Retinal pigment epithelial cell (primary cell): ENCODE data around the gene SAFB.

Experiments
- DNase-seq: peaks from one replicate; pipeline ENCODE4 v3.0.0-alpha.2; 2010; ENCODE audit warnings: low read depth
- H3K4me3 ChIP-seq: 2 replicates; pipeline ENCODE4 v1.5.1; 2011; ENCODE audit warnings: mild to moderate bottlenecking, low read length, control low read depth, moderate library complexity
- TF ChIP-seq, protein P1 (sequence below): conservative IDR thresholded peaks from 2 replicates; pipeline ENCODE4 v1.5.1; 2011; ENCODE audit warnings: low read depth, low read length, control low read depth, inconsistent platforms

The SAFB gene

DNA sequence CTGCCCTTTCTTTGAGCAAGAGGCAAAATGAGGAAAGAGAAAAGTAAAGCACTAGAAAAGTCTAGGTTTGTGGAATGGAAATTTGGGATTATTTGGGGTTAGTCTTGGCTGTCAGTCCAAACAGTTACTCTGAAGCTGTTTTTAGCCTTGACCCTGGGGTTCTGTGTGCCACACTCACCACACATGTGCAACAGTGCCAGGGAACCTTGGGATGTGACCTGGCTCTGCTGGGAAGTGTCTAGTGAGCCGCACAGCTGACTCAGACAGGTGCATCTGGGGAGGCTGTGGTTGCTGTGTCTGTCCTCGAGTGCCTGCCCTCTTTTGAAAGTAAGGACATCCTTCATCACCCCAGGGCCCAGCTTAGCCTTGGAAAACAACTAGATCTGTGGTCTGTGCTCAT, 41.6 kb downstream of the SAFB start:
- TF ChIP-seq, protein P1, sequence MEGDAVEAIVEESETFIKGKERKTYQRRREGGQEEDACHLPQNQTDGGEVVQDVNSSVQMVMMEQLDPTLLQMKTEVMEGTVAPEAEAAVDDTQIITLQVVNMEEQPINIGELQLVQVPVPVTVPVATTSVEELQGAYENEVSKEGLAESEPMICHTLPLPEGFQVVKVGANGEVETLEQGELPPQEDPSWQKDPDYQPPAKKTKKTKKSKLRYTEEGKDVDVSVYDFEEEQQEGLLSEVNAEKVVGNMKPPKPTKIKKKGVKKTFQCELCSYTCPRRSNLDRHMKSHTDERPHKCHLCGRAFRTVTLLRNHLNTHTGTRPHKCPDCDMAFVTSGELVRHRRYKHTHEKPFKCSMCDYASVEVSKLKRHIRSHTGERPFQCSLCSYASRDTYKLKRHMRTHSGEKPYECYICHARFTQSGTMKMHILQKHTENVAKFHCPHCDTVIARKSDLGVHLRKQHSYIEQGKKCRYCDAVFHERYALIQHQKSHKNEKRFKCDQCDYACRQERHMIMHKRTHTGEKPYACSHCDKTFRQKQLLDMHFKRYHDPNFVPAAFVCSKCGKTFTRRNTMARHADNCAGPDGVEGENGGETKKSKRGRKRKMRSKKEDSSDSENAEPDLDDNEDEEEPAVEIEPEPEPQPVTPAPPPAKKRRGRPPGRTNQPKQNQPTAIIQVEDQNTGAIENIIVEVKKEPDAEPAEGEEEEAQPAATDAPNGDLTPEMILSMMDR = no peak
- DNase-seq = no peak
- no peak overlapping the region for H3K4me3 ChIP-seq

DNA sequence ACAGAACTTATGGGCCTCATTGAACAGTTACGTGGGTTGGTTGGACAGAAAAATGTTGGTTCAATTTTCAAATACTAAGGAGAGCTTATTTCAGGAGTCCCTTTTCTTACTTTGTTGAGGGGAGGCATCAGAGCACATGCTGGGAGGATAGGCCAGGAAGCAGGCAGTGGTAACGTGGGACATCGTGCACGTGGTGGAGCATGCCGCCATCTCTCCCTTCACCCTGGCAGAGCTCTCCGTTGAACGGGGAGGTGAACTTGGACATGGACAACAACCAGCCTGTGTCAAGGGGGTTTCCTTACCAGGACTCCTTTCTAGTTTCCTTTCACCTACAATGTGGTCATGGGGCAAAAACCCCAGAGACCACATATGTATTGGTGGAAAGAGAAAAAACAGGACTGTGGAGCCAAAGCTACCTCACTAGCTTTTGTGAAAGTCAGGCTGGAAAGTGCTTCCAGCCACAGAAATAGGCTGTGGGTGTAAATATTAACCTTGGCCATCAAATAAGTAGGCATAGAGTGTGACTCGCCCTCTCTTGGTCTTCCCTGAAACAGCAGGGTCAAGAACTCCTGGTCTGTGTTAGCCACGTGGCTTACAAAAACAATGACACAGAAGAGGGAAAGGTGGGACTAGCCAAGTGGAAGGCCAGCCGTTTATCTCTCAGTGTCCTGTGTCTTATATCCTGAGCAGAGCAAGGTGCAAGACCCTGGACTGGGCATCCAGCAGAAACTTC, 43.1 kb downstream of the SAFB start:
- TF ChIP-seq, protein P1 = peak; percentile 37
- DNase-seq = no peak

DNA sequence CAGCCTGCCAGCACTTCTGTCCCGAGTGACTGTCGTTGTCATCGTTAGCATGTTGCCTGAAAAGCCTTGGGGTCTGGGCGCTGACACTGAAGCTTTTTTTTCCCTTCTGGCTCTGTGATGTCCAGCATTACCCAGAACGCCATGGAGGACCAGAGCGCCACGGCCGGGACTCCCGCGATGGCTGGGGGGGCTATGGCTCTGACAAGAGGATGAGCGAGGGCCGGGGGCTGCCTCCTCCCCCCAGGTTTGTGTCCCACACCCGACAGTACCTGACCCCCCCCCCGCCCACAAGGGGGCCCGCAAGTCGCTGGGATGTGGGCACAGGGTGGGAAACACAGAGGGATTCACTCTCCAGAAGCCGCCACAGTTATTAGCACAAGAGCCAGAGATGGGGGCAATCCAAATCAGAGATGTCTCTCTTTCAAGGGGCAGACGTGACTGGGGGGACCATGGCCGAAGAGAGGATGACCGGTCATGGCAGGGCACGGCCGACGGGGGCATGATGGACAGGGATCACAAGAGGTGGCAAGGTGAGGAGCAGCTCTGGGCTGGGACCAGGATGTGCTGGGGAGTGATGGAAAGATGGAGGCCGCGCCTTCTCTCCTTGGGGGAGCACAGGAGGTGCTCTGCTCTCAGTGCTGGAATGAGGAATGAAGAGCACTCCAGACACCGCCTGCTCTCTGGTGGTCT, 44.2 kb downstream of the SAFB start:
- TF ChIP-seq, protein P1 = no peak
- H3K4me3 ChIP-seq = no peak overlapping the region
- DNase-seq = no peak

More for the DNA sequence above, 43.1 kb downstream of the SAFB start:
- H3K4me3 ChIP-seq = no peak overlapping the region

DNA sequence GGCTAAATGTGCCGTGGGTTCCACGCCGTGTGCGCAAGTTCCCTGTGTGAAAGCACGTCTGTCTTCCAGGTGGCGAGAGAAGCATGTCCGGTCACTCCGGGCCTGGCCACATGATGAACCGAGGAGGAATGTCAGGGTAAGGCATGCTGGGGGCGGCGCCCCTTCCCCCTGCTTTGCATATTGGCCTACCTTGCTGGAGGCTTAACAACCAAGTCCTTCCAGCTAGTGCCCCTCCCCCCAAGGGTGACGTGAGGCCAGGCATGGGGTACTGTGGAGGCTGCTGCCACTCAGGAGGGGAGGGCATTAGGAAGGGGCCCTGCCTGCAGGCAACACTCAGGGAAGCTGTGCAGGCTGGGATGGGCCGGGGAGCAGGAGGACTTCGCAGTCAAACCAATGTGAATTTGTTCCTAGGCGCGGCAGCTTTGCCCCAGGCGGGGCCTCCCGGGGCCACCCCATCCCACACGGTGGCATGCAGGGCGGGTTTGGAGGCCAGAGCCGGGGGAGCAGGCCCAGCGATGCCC, 44.9 kb downstream of the SAFB start:
- TF ChIP-seq, protein P1 = no peak
- DNase-seq = no peak
- H3K4me3 ChIP-seq = no peak overlapping the region

DNA sequence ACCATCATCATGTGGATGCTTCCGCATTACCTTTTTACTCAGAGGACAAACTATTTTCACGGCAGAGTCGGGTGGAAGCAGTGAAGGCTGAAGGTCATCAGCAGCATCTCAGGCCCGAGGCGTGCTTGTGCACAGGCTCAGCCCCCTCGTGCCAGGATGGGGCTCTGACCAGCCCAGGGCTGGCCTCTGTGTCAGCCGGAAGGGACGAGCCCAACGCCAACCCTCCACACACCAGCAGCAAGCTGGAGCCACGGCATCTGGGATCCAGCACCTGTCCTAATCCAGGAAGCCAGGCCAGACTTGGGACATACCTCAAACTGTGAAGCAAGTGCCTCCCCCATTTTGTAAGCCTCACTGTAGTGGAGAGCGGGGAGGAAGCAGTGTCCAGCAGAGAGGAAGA, 46.3 kb downstream of the SAFB start:
- H3K4me3 ChIP-seq = no peak overlapping the region
- TF ChIP-seq, protein P1 = no peak
- DNase-seq = no peak

DNA sequence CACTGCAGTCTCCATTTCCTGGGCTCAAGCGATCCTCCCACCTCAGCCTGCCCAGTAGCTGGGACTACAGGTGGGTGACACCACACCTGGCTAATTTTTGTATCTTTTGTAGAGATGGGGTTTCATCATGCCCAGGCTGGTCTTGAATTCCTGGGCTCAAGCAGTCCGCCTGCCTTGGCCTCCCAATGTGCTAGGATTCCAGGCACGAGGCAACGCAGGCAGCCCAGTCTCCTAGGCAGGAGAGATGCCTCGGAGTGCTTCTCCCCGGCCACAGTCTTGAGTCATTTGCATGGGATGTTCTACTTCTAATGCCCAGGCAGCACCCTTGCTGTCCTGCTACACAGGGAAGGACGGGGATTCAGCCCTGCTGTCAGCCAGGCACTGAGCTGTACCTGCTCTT, 48.7 kb downstream of the SAFB start:
- TF ChIP-seq, protein P1 = no peak
- no peak overlapping the region for H3K4me3 ChIP-seq
- no peak for DNase-seq
